Epidermal melanocyte (primary cell): ENCODE measurements around the gene SLC9A6.

ENCODE experiments used
- DNase-seq: peaks from one replicate; pipeline ENCODE4 v3.0.0; 2011; ENCODE audit warnings: low spot score; ENCODE audit not compliant: insufficient read length

The SLC9A6 gene

GRCh38 chrX:135985157-135985972 lies at the start of gene SLC9A6:
SLC9A6 (plus strand) TSS chrX:135985435; CDS start chrX:135985659, 224 bp downstream.
- no peak for DNase-seq

GRCh38 chrX:135944486-135944885 lies 40.7 kb upstream of the SLC9A6 start:
- DNase-seq = no peak

GRCh38 chrX:135951291-135951690 lies 33.9 kb upstream of the SLC9A6 start:
- DNase-seq = no peak

GRCh38 chrX:135973025-135973547 lies 12.1 kb upstream of the SLC9A6 start:
- no peak for DNase-seq

GRCh38 chrX:135973548-135974278 lies 11.5 kb upstream of the SLC9A6 start, which contains the start of gene MMGT1:
MMGT1 (minus strand) TSS chrX:135973988; CDS start chrX:135973675, 313 bp downstream.
- DNase-seq = peak; percentile 61

- no peak for DNase-seq
Observed at GRCh38 chrX:135974279-135974856, 10.9 kb upstream of the SLC9A6 start.

GRCh38 chrX:135975421-135975820 lies 9.8 kb upstream of the SLC9A6 start:
- DNase-seq = no peak

GRCh38 chrX:135977611-135978010 lies 7.6 kb upstream of the SLC9A6 start:
- no peak for DNase-seq

GRCh38 chrX:135981010-135981409 lies 4.2 kb upstream of the SLC9A6 start:
- DNase-seq = no peak

- DNase-seq = no peak
Observed at GRCh38 chrX:135981668-135982067, 3.6 kb upstream of the SLC9A6 start.

- DNase-seq = no peak
Observed at GRCh38 chrX:135982860-135983259, 2.4 kb upstream of the SLC9A6 start.

GRCh38 chrX:135984256-135984655 lies 979 bp upstream of the SLC9A6 start:
- no peak for DNase-seq

GRCh38 chrX:135984791-135985156 lies 461 bp upstream of the SLC9A6 start:
- no peak for DNase-seq

GRCh38 chrX:135985973-135986310 lies 707 bp downstream of the SLC9A6 start:
- no peak for DNase-seq

GRCh38 chrX:135988245-135988644 lies 3.0 kb downstream of the SLC9A6 start:
- DNase-seq = no peak

GRCh38 chrX:136015016-136015415 lies 29.8 kb downstream of the SLC9A6 start:
- no peak for DNase-seq

GRCh38 chrX:136016881-136017280 lies 31.6 kb downstream of the SLC9A6 start:
- no peak for DNase-seq

GRCh38 chrX:136019226-136019625 lies 34.0 kb downstream of the SLC9A6 start:
- DNase-seq = no peak

- DNase-seq = no peak
Observed at GRCh38 chrX:136021160-136021559, 35.9 kb downstream of the SLC9A6 start.

GRCh38 chrX:136021903-136022302 lies 36.7 kb downstream of the SLC9A6 start:
- no peak for DNase-seq

GRCh38 chrX:136025091-136025490 lies 39.9 kb downstream of the SLC9A6 start:
- DNase-seq = no peak

GRCh38 chrX:136028383-136028984 lies 43.2 kb downstream of the SLC9A6 start:
- peak; percentile 41 for DNase-seq
